ENCODE data around the gene MMP15.
"Not testable (repeated sequence)": the region's sequence is repeated elsewhere in the genome, so short reads cannot be mapped to it uniquely, and the experiment has no call there.

The MMP15 gene

DNA sequence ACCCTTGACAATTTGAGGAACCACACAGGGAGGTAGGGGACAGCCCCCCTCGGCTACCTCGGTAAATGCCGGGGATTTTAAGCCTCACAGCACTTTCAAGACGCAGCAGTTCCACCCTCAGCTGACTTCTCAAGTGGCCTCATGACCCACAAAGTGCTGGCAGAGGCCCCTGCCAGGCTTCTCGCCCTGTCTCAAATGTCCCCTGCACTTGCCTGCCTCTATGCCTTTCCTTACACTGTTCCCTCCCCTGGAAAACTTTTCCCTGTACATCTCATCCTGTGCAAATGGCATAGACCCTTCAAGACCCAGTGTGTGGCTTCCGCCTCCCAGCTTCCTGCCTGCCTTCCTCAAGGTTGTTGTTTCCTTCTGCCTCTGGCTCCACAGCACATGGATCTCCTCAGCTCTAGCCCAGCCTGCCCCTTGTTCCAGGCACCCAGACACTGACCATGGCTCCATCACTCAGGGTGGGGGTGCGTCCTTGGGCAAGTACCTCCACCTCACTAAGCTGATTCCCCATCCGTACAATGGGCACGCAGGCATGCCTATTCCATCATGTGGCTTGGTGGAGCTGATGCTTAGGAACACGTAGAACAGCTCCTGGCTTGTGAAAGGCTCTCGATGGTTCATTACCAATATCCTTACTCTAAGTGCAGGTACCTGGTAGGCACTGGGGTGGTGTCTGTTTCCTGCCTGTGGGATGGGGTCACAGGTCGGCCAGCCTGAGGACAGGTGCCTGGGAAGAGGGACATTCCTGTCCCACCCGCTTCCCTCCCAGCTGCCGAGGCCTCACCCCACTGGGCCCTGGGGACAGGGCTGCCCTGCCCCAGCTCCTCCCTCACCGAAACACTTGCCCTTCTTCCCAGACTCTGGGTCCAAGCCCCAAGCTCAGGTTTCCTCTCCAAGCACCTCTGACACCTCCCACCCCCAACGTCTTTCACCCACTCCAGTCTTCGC lies 24.0 kb downstream of the MMP15 start:
- DNase-seq: no peak

DNA sequence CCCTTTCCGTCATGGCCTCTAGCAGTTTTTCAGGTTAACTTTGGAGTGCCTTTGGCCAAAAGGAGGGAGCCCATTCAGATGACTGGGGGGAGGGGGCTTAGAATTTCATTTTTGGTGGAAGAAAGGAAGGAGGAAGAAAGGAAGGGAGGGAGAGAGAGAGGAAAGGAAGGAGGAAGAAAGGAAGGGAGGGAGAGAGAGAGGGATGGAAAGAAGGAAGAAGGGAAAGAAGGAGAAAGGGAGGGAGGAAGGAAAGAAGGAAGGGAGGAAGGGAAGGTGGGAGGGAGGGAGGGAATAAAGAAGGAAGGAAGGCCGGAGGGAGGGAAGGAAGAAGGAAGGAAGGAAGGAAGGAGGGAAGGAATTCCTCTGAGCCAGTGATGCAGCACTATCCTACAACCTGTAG lies 25.7 kb downstream of the MMP15 start:
- no peak for DNase-seq

GRCh38 chr16:58051821-58052603 lies 26.5 kb downstream of the MMP15 start:
- no peak for DNase-seq

- DNase-seq: no peak
Observed at GRCh38 chr16:58053682-58054005, 28.1 kb downstream of the MMP15 start.

GRCh38 chr16:58054289-58054688 lies 28.7 kb downstream of the MMP15 start:
- DNase-seq: no peak

GRCh38 chr16:58056580-58056979 lies 31.0 kb downstream of the MMP15 start:
- DNase-seq: no peak

- DNase-seq: no peak
Observed at GRCh38 chr16:58057121-58057520, 31.6 kb downstream of the MMP15 start.

DNA sequence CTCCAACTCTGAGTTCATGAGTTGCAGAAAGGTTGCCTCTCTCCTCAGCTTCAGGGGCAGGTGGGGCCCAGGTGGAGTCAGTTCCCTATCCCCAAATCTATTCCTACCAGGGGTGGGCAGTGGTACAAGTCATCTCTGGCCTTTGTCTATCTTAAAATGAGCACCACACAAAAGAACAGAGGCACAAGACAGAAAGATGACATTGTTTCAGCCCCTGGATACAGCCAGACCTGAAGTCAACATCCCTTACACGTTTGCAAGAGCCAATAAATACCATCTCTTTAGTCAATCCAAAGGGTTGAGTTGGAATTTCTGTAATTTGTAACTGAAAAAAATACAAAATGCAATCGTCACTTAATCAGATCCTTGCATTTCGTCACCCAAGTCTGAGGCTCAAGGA lies 32.2 kb downstream of the MMP15 start:
- no peak for DNase-seq

- no peak for DNase-seq
Observed at GRCh38 chr16:58062821-58063220, 37.3 kb downstream of the MMP15 start.

DNA sequence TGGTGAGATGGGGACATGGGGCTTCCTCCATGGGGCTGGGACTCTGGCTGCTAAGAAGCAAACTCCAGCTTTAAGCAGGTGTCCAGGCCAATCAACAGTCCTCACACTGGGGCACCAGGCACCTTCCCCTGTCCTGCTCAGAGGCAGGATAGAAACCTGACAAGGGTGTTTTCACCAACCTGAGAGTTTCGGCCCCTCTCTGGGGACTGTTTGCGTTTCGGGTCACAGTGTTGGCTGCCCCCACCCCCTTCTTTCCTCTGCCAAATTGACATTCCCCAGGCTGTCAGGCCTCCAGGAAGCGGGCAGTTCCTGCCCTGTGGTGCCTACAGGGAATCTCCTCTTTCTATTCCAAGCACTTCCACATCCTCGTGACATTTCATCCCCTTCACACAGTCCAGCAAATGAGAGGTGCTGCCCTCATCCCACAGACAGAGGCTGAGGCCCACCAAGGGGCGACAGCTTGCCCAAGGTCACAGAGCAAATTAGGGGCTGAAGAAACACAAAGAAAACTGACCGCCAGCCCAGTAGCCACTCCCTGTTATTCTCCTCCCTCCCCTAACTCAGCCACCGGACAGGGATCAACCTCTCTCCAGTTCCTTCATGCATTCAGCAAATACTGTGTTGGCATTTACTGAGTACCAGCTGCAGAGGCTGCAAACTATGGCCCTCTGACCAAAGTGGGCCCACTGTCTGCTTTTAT lies 38.0 kb downstream of the MMP15 start:
- no peak for DNase-seq

- DNase-seq: no peak
Observed at GRCh38 chr16:58070585-58070984, 45.0 kb downstream of the MMP15 start.

DNA sequence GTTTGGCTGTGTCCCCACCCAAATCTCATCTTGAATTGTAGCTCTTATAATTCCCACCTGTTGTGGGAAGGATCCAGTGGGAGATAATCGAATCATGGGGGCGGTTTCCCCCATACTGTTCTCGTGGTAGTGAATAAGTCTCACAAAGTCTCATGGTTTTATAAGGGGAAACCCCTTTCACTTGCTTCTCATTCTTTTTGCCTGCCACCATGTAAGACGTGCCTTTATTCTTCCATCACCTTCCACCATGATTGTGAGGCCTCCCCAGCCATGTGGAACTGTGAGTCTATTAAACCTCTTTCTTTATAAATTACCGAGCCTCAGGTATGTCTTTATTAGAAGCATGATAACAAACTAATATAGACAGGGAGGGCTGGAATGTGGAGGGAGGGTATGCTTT lies 46.6 kb downstream of the MMP15 start:
- DNase-seq: not testable (repeated sequence)

- DNase-seq: not testable (repeated sequence)
Observed at GRCh38 chr16:58073086-58073485, 47.5 kb downstream of the MMP15 start.

GRCh38 chr16:58074657-58075056 lies 49.1 kb downstream of the MMP15 start:
- DNase-seq: no peak

DNA sequence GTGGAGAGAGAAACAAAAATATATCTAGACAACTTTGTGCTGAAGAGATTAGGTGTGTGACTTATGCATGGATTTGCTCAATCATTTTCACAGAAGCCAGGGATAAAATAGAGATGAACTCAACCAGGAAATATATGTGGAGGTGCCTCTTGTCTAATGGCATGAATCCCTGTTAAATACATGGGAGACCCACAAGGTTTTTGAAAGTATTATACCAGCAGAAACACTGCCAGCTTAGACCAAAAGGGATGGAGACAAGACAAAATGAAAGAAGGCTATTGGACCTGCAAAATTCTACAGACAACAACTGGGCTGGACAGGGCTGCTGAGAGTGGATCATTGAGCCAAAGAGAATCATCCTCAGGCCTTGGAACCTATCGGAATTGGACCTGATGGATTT lies 51.0 kb downstream of the MMP15 start:
- no peak for DNase-seq

DNA sequence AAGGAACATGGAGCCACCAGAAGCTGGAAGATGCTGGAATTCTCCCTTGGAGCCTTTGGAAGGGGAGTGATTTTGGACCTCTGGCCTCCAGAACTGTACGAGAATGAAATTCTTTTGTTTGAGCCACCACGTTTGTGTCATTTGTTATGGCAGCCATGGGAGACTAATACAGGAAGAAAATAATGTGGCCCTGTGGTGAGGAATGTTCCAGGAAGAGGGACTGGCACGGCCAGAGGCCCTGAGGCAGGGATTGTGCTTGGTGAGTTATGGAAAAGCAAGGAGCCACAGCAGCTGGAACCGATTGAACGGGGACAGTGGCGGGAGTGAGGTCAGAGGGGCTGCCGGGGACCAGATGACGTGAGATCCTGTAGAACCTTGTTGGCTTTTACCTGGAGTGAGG lies 52.2 kb downstream of the MMP15 start:
- DNase-seq: no peak

- not testable (repeated sequence) for DNase-seq
Observed at GRCh38 chr16:58080657-58081056, 55.1 kb downstream of the MMP15 start.

- DNase-seq: no peak
Observed at GRCh38 chr16:58082381-58082780, 56.8 kb downstream of the MMP15 start.

DNA sequence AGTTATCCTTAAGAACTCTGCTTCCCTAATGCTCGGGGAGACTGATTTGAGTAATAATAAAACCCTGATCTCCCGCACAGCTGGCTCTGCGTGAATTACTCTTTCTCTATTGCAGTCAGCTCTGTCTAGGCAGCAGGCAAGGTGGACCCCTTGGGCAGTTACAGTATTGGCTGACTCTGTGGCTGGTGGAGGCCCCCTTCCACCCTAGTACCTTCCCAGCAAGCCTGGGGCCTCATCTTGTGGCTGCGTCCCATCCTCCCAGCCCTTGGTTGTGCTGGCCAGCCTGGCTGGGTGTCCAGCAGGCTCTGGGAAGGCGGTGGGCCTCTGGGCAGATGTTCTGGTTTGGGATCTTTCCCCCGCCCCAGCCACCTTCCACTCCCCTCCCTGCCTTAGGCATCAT lies 59.1 kb downstream of the MMP15 start:
- no peak for DNase-seq

- no peak for DNase-seq
Observed at GRCh38 chr16:58085171-58085570, 59.6 kb downstream of the MMP15 start.

- DNase-seq: no peak
Observed at GRCh38 chr16:58085584-58086251, 60.2 kb downstream of the MMP15 start.

DNA sequence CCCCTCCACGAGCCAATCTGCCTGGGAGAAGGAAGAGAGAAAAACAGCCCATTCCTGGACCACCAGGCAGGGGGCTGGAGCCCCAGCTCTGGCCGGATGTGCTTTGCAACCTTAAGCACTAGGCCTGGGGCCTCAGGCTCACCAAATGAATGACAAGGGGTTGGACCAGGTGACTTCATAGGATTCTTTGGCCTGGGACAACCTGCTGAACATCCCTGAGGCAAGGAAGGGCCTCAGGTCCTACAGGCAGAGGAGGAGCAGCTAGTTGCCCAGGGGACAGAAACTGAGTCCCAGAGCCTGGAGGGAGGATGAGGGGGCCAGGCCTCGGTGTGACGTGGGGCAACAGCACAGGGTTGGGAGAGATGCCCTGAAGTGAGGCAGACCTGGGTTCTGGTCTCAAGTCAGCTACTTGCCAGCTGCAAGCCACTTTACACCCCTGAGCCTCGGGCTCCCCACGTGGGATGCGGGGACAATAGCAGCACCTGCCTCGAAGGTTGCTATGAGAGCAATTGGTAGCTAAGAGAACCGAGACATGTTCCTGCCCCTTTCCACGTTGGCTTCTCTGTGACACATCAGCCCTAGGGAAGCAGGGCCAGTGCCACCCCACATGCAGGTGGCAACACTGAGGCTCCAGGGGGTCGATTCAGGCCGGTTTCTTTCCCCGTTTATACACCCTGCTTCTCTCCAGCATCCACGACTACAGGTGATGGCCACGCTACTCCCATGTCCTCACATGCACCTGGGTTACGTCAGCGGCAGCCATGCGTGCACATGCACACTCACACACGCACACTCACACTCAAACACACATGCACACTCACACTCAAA lies 61.0 kb downstream of the MMP15 start:
- DNase-seq: no peak

Data from inflammatory macrophage (primary cell).